Activated naive CD8-positive, alpha-beta T cell treated with anti-CD3 and anti-CD28 coated beads, Interleukin-2, amount 10 ng/mL, durations not matched to agents 7 days and 5 days (primary cell): ENCODE results near the gene DHX32. TPM values are rescaled to one million over a fixed set of nuclear protein-coding genes. Genes with fewer than 3 reads are reported as not detected.

ENCODE experiments used
- ATAC-seq: fragments of 150-1000 bp; cut with Tn5 transposase; one replicate; pipeline ENCODE4 v1.10.0; 2021; ENCODE audit warnings: low read depth, moderate library complexity
- POLR2A ChIA-PET: fragments of 350-600 bp; sonication (Branson Sonifier 250); formaldehyde crosslinking; loops from one replicate; lab custom pipeline; 2021; ENCODE audit warnings: antibody characterized with exemption; lab: Charles Lee
- DNase-seq: peaks from one replicate; pipeline ENCODE4 v3.0.0; 2021
- H3K27ac Mint-ChIP-seq: one replicate; pipeline ENCODE4 v1.8.0; 2022; ENCODE audit warnings: mild to moderate bottlenecking, mixed read lengths
- H3K27me3 Mint-ChIP-seq: one replicate; pipeline ENCODE4 v1.8.0; 2022; ENCODE audit warnings: mild to moderate bottlenecking, moderate library complexity, mixed read lengths
- H3K36me3 Mint-ChIP-seq: one replicate; pipeline ENCODE4 v1.8.0; 2021; ENCODE audit warnings: mild to moderate bottlenecking, mixed read lengths
- H3K4me1 Mint-ChIP-seq: one replicate; pipeline ENCODE4 v1.8.0; 2021; ENCODE audit warnings: mixed read lengths
- H3K4me3 Mint-ChIP-seq: one replicate; pipeline ENCODE4 v1.8.0; 2022; ENCODE audit warnings: mild to moderate bottlenecking, moderate library complexity, mixed read lengths
- H3K9me3 Mint-ChIP-seq: one replicate; pipeline ENCODE4 v1.8.0; 2021; ENCODE audit warnings: mixed read lengths
- microRNA-seq: library from miRNA; unstranded; fragments of <30 nt; microRNA quantifications from one replicate; pipeline ENCODE4 v1.2.0, GENCODE V29; 2022
- total RNA-seq, 2 experiments: library from RNA; stranded (reverse); gene quantifications; one replicate each; pipeline ENCODE4 v1.2.3, GENCODE V29; 2021

Gene DHX32
- total RNA-seq, 2 experiments from 2014 or later, result 19.1 to 21.1 TPM

- Mint-ChIP-seq H3K4me3 (no peak overlapping the region), H3K27me3 (no peaks in the 10 kb centered on the region), H3K36me3 (peaks cover 3% of the 10 kb centered on the region), H3K9me3 (no peaks in the 10 kb centered on the region), H3K27ac (no peak overlapping the region), H3K4me1 (no peaks in the 10 kb centered on the region)
- POLR2A ChIA-PET, result no interaction called here
- ATAC-seq (no peak), DNase-seq (no peak)
These were observed 81.5 kb downstream of the DHX32 start for GRCh38 chr10:125799451-125800182.

- POLR2A ChIA-PET, result interaction anchor here (0.6 kb wide), 1 partner anchor 1988 kb away, joined by 3 read pairs; no protein-coding TSS in a partner anchor
- Mint-ChIP-seq H3K27me3 (no peaks in the 10 kb centered on the region), H3K4me3 (no peak overlapping the region), H3K9me3 (no peaks in the 10 kb centered on the region), H3K36me3 (peaks cover 7% of the 10 kb centered on the region), H3K4me1 (no peaks in the 10 kb centered on the region), H3K27ac (no peak overlapping the region)
- DNase-seq (no peak), ATAC-seq (no peak)
These were observed 83.0 kb downstream of the DHX32 start for GRCh38 chr10:125797994-125798662.

GRCh38 chr10:125797424-125797823 lies 83.7 kb downstream of the DHX32 start:
- H3K27me3 Mint-ChIP-seq, result no peaks in the 10 kb centered on the region
- H3K4me3 Mint-ChIP-seq, result no peak overlapping the region
- POLR2A ChIA-PET, result interaction anchor here (0.6 kb wide), 1 partner anchor 1989 kb away, joined by 3 read pairs; no protein-coding TSS in a partner anchor
- no peak overlapping the region for H3K27ac Mint-ChIP-seq
- no peaks in the 10 kb centered on the region for H3K9me3 Mint-ChIP-seq
- DNase-seq (no peak), ATAC-seq (no peak)
- H3K4me1 Mint-ChIP-seq, result no peaks in the 10 kb centered on the region
- H3K36me3 Mint-ChIP-seq, result peaks cover 7% of the 10 kb centered on the region

- POLR2A ChIA-PET, result interaction anchor here (0.8 to 1.3 kb wide), 2 partner anchors 27 to 76 kb away, joined by 3 to 4 read pairs; partner anchors contain the start of genes BCCIP, EDRF1 and UROS
- no peaks in the 10 kb centered on the region for H3K9me3 Mint-ChIP-seq
- ATAC-seq (no peak), DNase-seq (no peak)
- H3K27ac Mint-ChIP-seq, result no peak overlapping the region
- no peaks in the 10 kb centered on the region for H3K4me1 Mint-ChIP-seq
- peaks cover 14% of the 10 kb centered on the region for H3K36me3 Mint-ChIP-seq
- no peak overlapping the region for H3K4me3 Mint-ChIP-seq
- no peaks in the 10 kb centered on the region for H3K27me3 Mint-ChIP-seq
These were observed 85.4 kb downstream of the DHX32 start for GRCh38 chr10:125795637-125796190.

GRCh38 chr10:125795128-125795527 lies 86.0 kb downstream of the DHX32 start:
- ATAC-seq (no peak), DNase-seq (no peak)
- Mint-ChIP-seq H3K36me3 (peaks cover 12% of the 10 kb centered on the region), H3K4me3 (no peak overlapping the region), H3K4me1 (no peaks in the 10 kb centered on the region), H3K27ac (no peak overlapping the region), H3K9me3 (no peaks in the 10 kb centered on the region), H3K27me3 (no peaks in the 10 kb centered on the region)
- POLR2A ChIA-PET, result interaction anchor here (0.8 to 1.3 kb wide), 2 partner anchors 28 to 76 kb away, joined by 3 to 4 read pairs; partner anchors contain the start of genes BCCIP, EDRF1 and UROS

GRCh38 chr10:125792342-125793300 lies 88.5 kb downstream of the DHX32 start:
- ATAC-seq (no peak), DNase-seq (no peak)
- Mint-ChIP-seq H3K27ac (no peak overlapping the region), H3K27me3 (no peaks in the 10 kb centered on the region), H3K4me3 (no peak overlapping the region), H3K36me3 (peaks cover 14% of the 10 kb centered on the region), H3K4me1 (peaks cover 12% of the 10 kb centered on the region), H3K9me3 (no peaks in the 10 kb centered on the region)
- POLR2A ChIA-PET, result no interaction called here

GRCh38 chr10:125788156-125789034 lies 92.7 kb downstream of the DHX32 start:
- Mint-ChIP-seq H3K27ac (peak overlapping the region; percentile 80), H3K9me3 (no peaks in the 10 kb centered on the region), H3K27me3 (no peaks in the 10 kb centered on the region), H3K36me3 (peaks cover 11% of the 10 kb centered on the region), H3K4me3 (peak overlapping the region; percentile 51), H3K4me1 (peaks cover 15% of the 10 kb centered on the region)
- ATAC-seq, result peak; percentile 93
- POLR2A ChIA-PET, result interaction anchor here (1.1 to 2.1 kb wide), 2 partner anchors 35 to 69 kb away, joined by 3 to 10 read pairs; partner anchors contain the start of genes BCCIP, EDRF1 and UROS
- peak; percentile 45 for DNase-seq

Small RNA genes lying within 50 kb of the gene (microRNA-seq; reads per million reads assigned to microRNA genes)
- gene MIR4484, result 4.2 reads per million

Other genes with a start within 250 kb of the DHX32 start
- not detected for gene TEX36, start 198.1 kb downstream of the DHX32 start, total RNA-seq
- 10 to 100 TPM; 43.9 to 45.8 TPM for gene EDRF1, start 161.6 kb downstream of the DHX32 start, total RNA-seq
- under 1 TPM; 0.20 to 0.25 TPM for gene MMP21, start 105.5 kb downstream of the DHX32 start, total RNA-seq
- gene UROS, start 58.0 kb downstream of the DHX32 start, total RNA-seq, result 10 to 100 TPM; 45.4 to 45.9 TPM
- gene BCCIP, start 57.7 kb downstream of the DHX32 start, total RNA-seq, result 10 to 100 TPM; 44.3 to 44.9 TPM
- gene FANK1, start 15.3 kb upstream of the DHX32 start, total RNA-seq, result under 1 TPM; 0.69 to 0.96 TPM